HEK293 (cell line): Measurements from ENCODE around the gene PMFBP1.

ENCODE experiments used
- KLF16 ChIP-seq: fragments of 450-650 bp; formaldehyde crosslinking; IDR thresholded peaks from 2 replicates; pipeline ENCODE4 v1.5.1; 2017; ENCODE audit warnings: missing biosample characterization, missing genetic modification characterization
- SALL2 ChIP-seq: fragments of 450-650 bp; formaldehyde crosslinking; IDR thresholded peaks from 2 replicates; pipeline ENCODE4 v1.5.0; 2017; ENCODE audit warnings: missing biosample characterization, mild to moderate bottlenecking, missing genetic modification characterization, borderline replicate concordance
- SCRT2 ChIP-seq: fragments of 450-650 bp; formaldehyde crosslinking; IDR thresholded peaks from 2 replicates; pipeline ENCODE4 v1.5.1; 2016; ENCODE audit warnings: missing biosample characterization, missing genetic modification characterization
- ZFP41 ChIP-seq: fragments of 450-650 bp; formaldehyde crosslinking; IDR thresholded peaks from 2 replicates; pipeline ENCODE4 v1.5.1; 2016; ENCODE audit warnings: missing biosample characterization, missing genetic modification characterization, borderline replicate concordance
- ZNF16 ChIP-seq: fragments of 450-650 bp; formaldehyde crosslinking; IDR thresholded peaks from 2 replicates; pipeline ENCODE4 v1.5.1; 2016; ENCODE audit warnings: low read depth, missing biosample characterization, missing genetic modification characterization
- ZNF211 ChIP-seq: fragments of 450-650 bp; formaldehyde crosslinking; IDR thresholded peaks from 2 replicates; pipeline ENCODE4 v1.5.1; 2016; ENCODE audit warnings: low read depth, missing biosample characterization, missing genetic modification characterization
- ZNF292 ChIP-seq: fragments of 450-650 bp; formaldehyde crosslinking; IDR thresholded peaks from 2 replicates; pipeline ENCODE4 v1.5.1; 2016; ENCODE audit warnings: low read depth, missing biosample characterization, missing genetic modification characterization, borderline replicate concordance
- ZNF514 ChIP-seq: fragments of 450-650 bp; formaldehyde crosslinking; IDR thresholded peaks from 2 replicates; pipeline ENCODE4 v1.5.1; 2016; ENCODE audit warnings: missing biosample characterization, missing genetic modification characterization
- TF ChIP-seq, protein P1 (sequence below): fragments of 450-650 bp; formaldehyde crosslinking; IDR thresholded peaks from 2 replicates; pipeline ENCODE4 v1.5.1; 2016; ENCODE audit warnings: missing biosample characterization, missing genetic modification characterization
- TF ChIP-seq, protein P2 (sequence below): fragments of 450-650 bp; formaldehyde crosslinking; IDR thresholded peaks from 2 replicates; pipeline ENCODE4 v1.5.1; 2016; ENCODE audit warnings: missing biosample characterization, missing genetic modification characterization

DNA sequence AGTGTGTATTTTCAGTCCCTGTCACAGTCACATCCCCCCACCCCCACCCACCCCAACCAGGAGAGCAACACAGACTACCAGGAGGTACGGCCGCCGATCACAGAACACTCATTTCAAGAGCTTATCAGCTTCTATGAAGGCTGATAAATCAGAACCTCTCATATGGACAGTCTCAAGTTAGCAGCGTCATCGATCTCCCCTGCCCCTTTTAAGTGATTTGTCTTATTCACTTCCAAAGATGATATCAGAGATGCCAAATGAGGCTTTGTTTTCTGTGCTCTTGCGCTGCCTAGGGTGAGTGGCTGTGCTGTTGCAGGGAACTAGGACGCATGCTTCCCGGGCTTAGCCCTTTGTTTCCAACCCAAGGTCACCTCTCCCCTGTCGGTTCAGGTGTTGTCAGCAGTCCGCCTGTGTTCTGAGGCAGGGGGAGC lies 26.8 kb upstream of the PMFBP1 start:
- TF ChIP-seq ZNF292 (no peak), SCRT2 (tag by site-specific recombination) (no peak), ZFP41 (no peak), ZNF211 (no peak), SALL2 (tag by site-specific recombination) (no peak), ZNF16 (tag by site-specific recombination) (no peak), ZNF514 (tag by site-specific recombination) (no peak), KLF16 (tag by site-specific recombination) (no peak)
- TF ChIP-seq, protein P1, sequence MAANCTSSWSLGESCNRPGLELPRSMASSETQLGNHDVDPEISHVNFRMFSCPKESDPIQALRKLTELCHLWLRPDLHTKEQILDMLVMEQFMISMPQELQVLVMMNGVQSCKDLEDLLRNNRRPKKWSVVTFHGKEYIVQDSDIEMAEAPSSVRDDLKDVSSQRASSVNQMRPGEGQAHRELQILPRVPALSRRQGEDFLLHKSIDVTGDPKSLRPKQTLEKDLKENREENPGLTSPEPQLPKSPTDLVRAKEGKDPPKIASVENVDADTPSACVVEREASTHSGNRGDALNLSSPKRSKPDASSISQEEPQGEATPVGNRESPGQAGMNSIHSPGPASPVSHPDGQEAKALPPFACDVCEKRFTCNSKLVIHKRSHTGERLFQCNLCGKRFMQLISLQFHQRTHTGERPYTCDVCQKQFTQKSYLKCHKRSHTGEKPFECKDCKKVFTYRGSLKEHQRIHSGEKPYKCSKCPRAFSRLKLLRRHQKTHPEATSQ (tag by site-specific recombination): no peak
- TF ChIP-seq, protein P2, sequence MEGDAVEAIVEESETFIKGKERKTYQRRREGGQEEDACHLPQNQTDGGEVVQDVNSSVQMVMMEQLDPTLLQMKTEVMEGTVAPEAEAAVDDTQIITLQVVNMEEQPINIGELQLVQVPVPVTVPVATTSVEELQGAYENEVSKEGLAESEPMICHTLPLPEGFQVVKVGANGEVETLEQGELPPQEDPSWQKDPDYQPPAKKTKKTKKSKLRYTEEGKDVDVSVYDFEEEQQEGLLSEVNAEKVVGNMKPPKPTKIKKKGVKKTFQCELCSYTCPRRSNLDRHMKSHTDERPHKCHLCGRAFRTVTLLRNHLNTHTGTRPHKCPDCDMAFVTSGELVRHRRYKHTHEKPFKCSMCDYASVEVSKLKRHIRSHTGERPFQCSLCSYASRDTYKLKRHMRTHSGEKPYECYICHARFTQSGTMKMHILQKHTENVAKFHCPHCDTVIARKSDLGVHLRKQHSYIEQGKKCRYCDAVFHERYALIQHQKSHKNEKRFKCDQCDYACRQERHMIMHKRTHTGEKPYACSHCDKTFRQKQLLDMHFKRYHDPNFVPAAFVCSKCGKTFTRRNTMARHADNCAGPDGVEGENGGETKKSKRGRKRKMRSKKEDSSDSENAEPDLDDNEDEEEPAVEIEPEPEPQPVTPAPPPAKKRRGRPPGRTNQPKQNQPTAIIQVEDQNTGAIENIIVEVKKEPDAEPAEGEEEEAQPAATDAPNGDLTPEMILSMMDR: no peak
